K562 (cell line): ENCODE results near the gene CCDC28A. TPM values are rescaled to one million over a fixed set of nuclear protein-coding genes. Genes with fewer than 3 reads are reported as not detected.

Experiments
- ATAC-seq: fragments of 200-7000 bp; cut with Tn5 transposase; 3 replicates; pipeline ENCODE4 v1.9.1; 2020; ENCODE audit warnings: moderate library complexity
- BruUV-seq: library from RNA; stranded (reverse); fragments of 400-500 nt; replicated peaks from 2 replicates; lab custom pipeline; 2021; lab: Mats Ljungman, UMichigan
- CTCF ChIA-PET: fragments of 300-600 bp; formaldehyde crosslinking; extraction: SDS; loops from one replicate; lab custom pipeline; 2021; ENCODE audit warnings: low intra/inter-chr PET ratio; lab: Yijun Ruan, JAX
- POLR2A ChIA-PET: fragments of 300-600, 350-650 bp; sonication (Branson Sonifier 250); formaldehyde crosslinking; extraction: SDS; loops from one replicate; lab custom pipeline; 2021; ENCODE audit warnings: antibody characterized with exemption, inconsistent platforms; lab: Yijun Ruan, JAX
- DNase-seq, 4 experiments: peaks; one replicate each; pipeline versions ENCODE4 v3.0.0 to v3.0.0-alpha.2; 2011 to 2018; ENCODE audit warnings: low spot score in 3 of 4, mixed read lengths in 3 of 4; ENCODE audit errors: extremely low read depth in 1 of 4
- FAIRE-seq: peaks from 2 replicates; lab custom pipeline; 2011; peaks lifted over from hg19 to GRCh38; lab: Jason Lieb, UNC
- H2AFZ ChIP-seq: 2 replicates; pipeline ENCODE4 v1.6.0; 2011; ENCODE audit warnings: low read depth, low read length, control low read depth, inconsistent platforms
- H3K27ac ChIP-seq: fragments of 200-600 bp; 3 replicates; pipeline ENCODE4 v1.8.0; 2011; ENCODE audit warnings: low read depth, mild to moderate bottlenecking, control low read depth, inconsistent platforms, low read length, moderate library complexity, mixed read lengths; ENCODE audit errors: extremely low read depth
- H3K27me3 ChIP-seq, 2 experiments: fragments of 300-600 bp in 1 of 2; 2 replicates in 1 of 2; 3 replicates in 1 of 2; pipeline versions ENCODE4 v1.6.0 to v1.8.0; 2011; ENCODE audit warnings: inconsistent platforms in 2 of 2, low read length in 2 of 2, mild to moderate bottlenecking in 1 of 2, mixed read lengths in 1 of 2, moderate library complexity in 1 of 2; ENCODE audit not compliant: control insufficient read depth in 2 of 2, insufficient read depth in 2 of 2
- H3K36me3 ChIP-seq: fragments of 300-600 bp; 3 replicates; pipeline ENCODE4 v1.8.0; 2011; ENCODE audit warnings: mild to moderate bottlenecking, low read length, inconsistent platforms; ENCODE audit not compliant: control insufficient read depth, insufficient read depth
- H3K4me1 ChIP-seq, 2 experiments: fragments of 200-600 bp in 1 of 2; replicated peaks in 1 of 2; 2 replicates in 1 of 2; 3 replicates in 1 of 2; pipeline versions ENCODE4 v1.5.1 to v1.8.0; 2011; ENCODE audit warnings: inconsistent platforms in 2 of 2, low read length in 2 of 2, mild to moderate bottlenecking in 1 of 2, mixed read lengths in 1 of 2, moderate library complexity in 1 of 2; ENCODE audit not compliant: control insufficient read depth in 2 of 2, insufficient read depth in 2 of 2
- H3K4me2 ChIP-seq: 2 replicates; pipeline ENCODE4 v1.6.1; 2011; ENCODE audit warnings: low read length, control low read depth, inconsistent platforms, mixed read lengths; ENCODE audit not compliant: insufficient read depth
- H3K4me3 ChIP-seq: fragments of 200-600 bp; sonication (generic), shearing (Covaris generic); 2 replicates; pipeline ENCODE4 v1.5.1; 2016; ENCODE audit warnings: control low read depth, inconsistent platforms
- H3K79me2 ChIP-seq: fragments of 200-600 bp; 3 replicates; pipeline ENCODE4 v1.8.0; 2011; ENCODE audit warnings: low read length, inconsistent platforms; ENCODE audit not compliant: control insufficient read depth, insufficient read depth
- H3K9ac ChIP-seq, 2 experiments: 2 replicates each; pipeline versions ENCODE4 v1.6.0 to v1.6.1; 2011; ENCODE audit warnings: low read depth in 2 of 2, low read length in 2 of 2, control low read depth in 1 of 2, inconsistent platforms in 1 of 2, mild to moderate bottlenecking in 1 of 2, mixed read lengths in 1 of 2; ENCODE audit not compliant: insufficient read depth in 1 of 2
- H3K9me1 ChIP-seq: one replicate; pipeline ENCODE4 v1.6.0; 2011; ENCODE audit warnings: inconsistent platforms, mild to moderate bottlenecking, low read length, moderate library complexity; ENCODE audit not compliant: control insufficient read depth, insufficient read depth
- H3K9me3 ChIP-seq: replicated peaks from 2 replicates; pipeline ENCODE4 v1.5.1; 2011; ENCODE audit warnings: low read depth, low read length, inconsistent platforms; ENCODE audit not compliant: control insufficient read depth, insufficient read depth
- H4K20me1 ChIP-seq: replicated peaks from 2 replicates; pipeline ENCODE4 v1.6.1; 2011; ENCODE audit warnings: low read length, inconsistent platforms, mixed read lengths; ENCODE audit not compliant: control insufficient read depth, insufficient read depth
- EP300 ChIP-seq: IDR thresholded peaks from 2 replicates; pipeline ENCODE4 v1.6.1; 2012; ENCODE audit warnings: low read length, improper control_type of control experiment
- ZNF592 ChIP-seq: fragments of 450-650 bp; IDR thresholded peaks from 2 replicates; pipeline ENCODE4 v1.6.1; 2017; ENCODE audit warnings: antibody characterized with exemption, mild to moderate bottlenecking
- WGBS: fragments of 100-300 bp; shearing (Covaris generic); methylation state at CpG from one replicate; pipeline ENCODE4 v1.1.6; 2016; ENCODE audit warnings: low coverage, mixed read lengths; ENCODE audit not compliant: insufficient coverage; ENCODE audit errors: missing lambda C conversion rate; 5-methylcytosine and 5-hydroxymethylcytosine counted together
- in situ Hi-C: fragments of 300-500 bp; cut with MboI; formaldehyde crosslinking; loops from 4 replicates; pipeline ENCODE4 v1.15.0; 2018; ENCODE audit warnings: inconsistent platforms, mixed read lengths
- intact Hi-C: fragments of 100-400 bp; cut with micrococcal nuclease; formaldehyde crosslinking; loops from 2 replicates; pipeline ENCODE4 v1.14.2; 2022
- polyA plus RNA-seq, 8 experiments: library from polyadenylated mRNA; depleted of rRNA in 4 of 8; stranded (reverse) in 5 of 8; unstranded in 3 of 8; fragments of >200 nt; fragmentation: Nextera tagmentation in 2 of 8; fragmentation: Illumina TruSeq in 1 of 8; extraction: Ambion mirVana in 2 of 8; extraction: Trizol in 1 of 8; gene quantifications; 2 replicates each; pipeline versions ENCODE4 v1.2.1 to v1.2.3, GENCODE V29; 2011 to 2014; ENCODE audit warnings: inconsistent platforms in 1 of 8, missing spikeins in 1 of 8
- total RNA-seq, 7 experiments: library from RNA; depleted of rRNA in 6 of 7; stranded (reverse); fragments of >200 nt in 6 of 7; fragmentation: Illumina TruSeq in 2 of 7; extraction: Trizol in 2 of 7; gene quantifications; 2 replicates each; pipeline versions ENCODE4 v1.2.1 to v1.2.3, GENCODE V29; 2011 to 2021; ENCODE audit warnings: low replicate concordance in 1 of 7

Gene CCDC28A
- total and polyA plus RNA-seq, 9 of the 15 experiments (the other 6 are each of a cell fraction or from before 2014, with no cell fraction given) = 12.6 to 35.5 (median 19.1) TPM

GRCh38 chr6:138752017-138752416 lies 21.6 kb upstream of the CCDC28A start:
- ChIA-PET POLR2A (no interaction called here), CTCF (no interaction called here)
- no peaks in the 10 kb centered on the region for H3K36me3 ChIP-seq
- H3K4me3 ChIP-seq = no peak overlapping the region
- no peak overlapping the region for H3K27ac ChIP-seq
- in situ Hi-C loops (no loop called here), intact Hi-C loops (no loop called here)
- DNase-seq (no peak), FAIRE-seq (no peak), ATAC-seq (no peak)
- no peak for TF ChIP-seq EP300
- no peak for TF ChIP-seq ZNF592
- H3K4me1 ChIP-seq = no peaks in the 10 kb centered on the region
- peaks cover 2 to 10% of the 10 kb centered on the region in 2 experiments; a peak in 2 of 5 replicates for H3K27me3 ChIP-seq
- no TSS peak for BruUV-seq
- no peak overlapping the region for H2AFZ ChIP-seq
- H3K9ac ChIP-seq = no peak overlapping the region
- no peak overlapping the region for H3K4me2 ChIP-seq
- no peaks in the 10 kb centered on the region for H3K9me1 ChIP-seq
- no peaks in the 10 kb centered on the region for H4K20me1 ChIP-seq
- H3K79me2 ChIP-seq = no peaks in the 10 kb centered on the region
- WGBS = 1% methylated on average over 4 of the region's 4 CpGs
- H3K9me3 ChIP-seq = no peaks in the 10 kb centered on the region
